ENCODE measurements around the gene UBE2I. TPM values are rescaled to one million over a fixed set of nuclear protein-coding genes. Genes with fewer than 3 reads are reported as not detected.

UBE2I gene
- total RNA-seq, 1 donor from 2014 or later, result 44.5 TPM

- DNase-seq, result no peak
Observed at GRCh38 chr16:1361685-1362360, 52.4 kb downstream of the UBE2I start.

- no peak for DNase-seq
Observed at GRCh38 chr16:1362807-1363206, 53.4 kb downstream of the UBE2I start.

DNA sequence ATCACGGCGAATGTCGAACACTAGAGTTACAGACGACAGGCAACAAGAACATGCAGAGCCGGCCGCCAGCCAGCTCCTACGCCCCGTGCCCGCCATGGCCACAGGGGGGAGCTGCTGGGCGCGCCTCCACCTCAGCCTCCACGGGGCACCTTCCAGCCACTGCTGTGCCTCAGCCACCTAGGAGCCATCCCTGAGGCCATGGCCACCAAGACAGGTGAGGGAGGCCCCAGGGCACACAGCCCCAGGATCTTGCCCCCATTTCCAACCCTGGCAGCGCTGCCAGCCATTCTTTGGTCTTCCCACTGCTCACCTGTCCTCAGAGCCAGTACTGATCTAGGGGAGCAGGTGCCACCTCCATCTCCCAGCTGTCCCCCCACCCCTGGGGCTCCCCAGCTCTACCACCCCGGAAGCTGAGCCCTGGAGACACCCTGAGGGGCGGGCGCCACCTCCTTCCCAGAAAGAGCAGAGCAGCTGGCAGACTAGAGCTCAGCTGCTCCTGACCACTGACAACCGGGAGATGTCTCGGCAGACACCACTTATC, 54.1 kb downstream of the UBE2I start:
- no peak for DNase-seq

- DNase-seq, result no peak
Observed at GRCh38 chr16:1364510-1364909, 55.1 kb downstream of the UBE2I start.

GRCh38 chr16:1366060-1366711, 56.8 kb downstream of the UBE2I start:
- DNase-seq, result no peak

- no peak for DNase-seq
Observed at GRCh38 chr16:1366712-1367299, 57.4 kb downstream of the UBE2I start.

DNA sequence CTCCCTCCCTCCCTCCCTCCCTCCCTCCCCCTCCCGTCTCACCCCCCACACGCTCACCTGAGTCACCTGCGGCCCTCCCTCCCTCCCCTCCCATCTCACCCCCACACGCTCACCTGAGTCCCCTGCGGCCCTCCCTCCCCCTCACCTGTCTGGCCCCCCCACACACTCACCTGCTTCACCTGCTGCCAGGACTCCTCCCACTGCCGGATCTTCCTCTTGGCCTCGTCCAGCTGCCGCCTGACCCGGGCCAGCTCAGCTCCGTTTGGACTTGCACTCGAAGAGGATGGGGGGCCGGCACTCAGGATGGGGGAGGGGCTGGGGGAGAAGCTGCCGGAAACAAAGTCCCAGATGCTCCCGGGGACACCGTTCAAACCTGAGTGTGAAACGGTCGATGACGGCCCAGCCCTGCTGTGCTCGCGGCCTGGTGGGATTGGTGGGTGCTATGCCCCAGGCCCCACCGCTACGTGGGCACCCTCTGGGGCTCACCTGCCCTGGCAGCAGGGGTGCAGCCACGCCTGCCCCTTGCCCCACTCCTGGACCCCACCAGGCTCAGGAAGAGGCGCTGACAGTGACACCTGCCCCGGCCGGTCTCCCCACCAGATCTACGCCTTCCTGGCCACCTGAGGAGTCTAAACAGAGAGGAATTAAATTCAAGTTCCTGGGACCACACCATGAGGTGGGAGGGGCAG, 58.2 kb downstream of the UBE2I start:
- DNase-seq, result no peak

GRCh38 chr16:1371054-1371978, 61.9 kb downstream of the UBE2I start:
- DNase-seq, result no peak

GRCh38 chr16:1372292-1372950, 63.0 kb downstream of the UBE2I start:
- no peak for DNase-seq

GRCh38 chr16:1374418-1375297, 65.2 kb downstream of the UBE2I start:
- DNase-seq, result no peak

- DNase-seq, result no peak
Observed at GRCh38 chr16:1375298-1375640, 65.8 kb downstream of the UBE2I start.

- DNase-seq, result no peak
Observed at GRCh38 chr16:1375741-1376410, 66.4 kb downstream of the UBE2I start.

Other genes starting within 250 kb of the UBE2I start
- not detected for gene SSTR5, start 236.9 kb upstream of the UBE2I start, total RNA-seq
- not detected for gene C1QTNF8, start 213.4 kb upstream of the UBE2I start, total RNA-seq
- 12.6 TPM for gene CACNA1H, start 156.5 kb upstream of the UBE2I start, total RNA-seq
- not detected for gene TPSG1, start 84.4 kb upstream of the UBE2I start, total RNA-seq
- gene TPSB2, start 79.5 kb upstream of the UBE2I start, total RNA-seq, result 3.9 TPM
- 11.6 TPM for gene TPSAB1, start 68.9 kb upstream of the UBE2I start, total RNA-seq
- 1.3 TPM for gene TPSD1, start 53.6 kb upstream of the UBE2I start, total RNA-seq
- 1.2 TPM for gene BAIAP3, start 24.0 kb downstream of the UBE2I start, total RNA-seq
- 24.6 TPM for gene TSR3, start 42.2 kb downstream of the UBE2I start, total RNA-seq
- gene GNPTG, start 42.3 kb downstream of the UBE2I start, total RNA-seq, result 24.6 TPM
- 9.8 TPM for gene UNKL, start 105.1 kb downstream of the UBE2I start, total RNA-seq
- gene UQCC4, start 111.1 kb downstream of the UBE2I start, total RNA-seq, result 8.1 TPM
- gene PERCC1, start 121.4 kb downstream of the UBE2I start, total RNA-seq, result not detected
- 0.49 TPM for gene CCDC154, start 134.9 kb downstream of the UBE2I start, total RNA-seq
- gene CLCN7, start 165.4 kb downstream of the UBE2I start, total RNA-seq, result 34.8 TPM
- gene PTX4, start 179.3 kb downstream of the UBE2I start, total RNA-seq, result 0.10 TPM
- gene TELO2, start 183.7 kb downstream of the UBE2I start, total RNA-seq, result 19.4 TPM
- gene TMEM204, start 224.0 kb downstream of the UBE2I start, total RNA-seq, result 6.2 TPM